ENCODE measurements around the gene UGT1A9. TPM values are rescaled to one million over a fixed set of nuclear protein-coding genes. Genes with fewer than 3 reads are reported as not detected.

Gene UGT1A9
- total RNA-seq, 1 donor from 2014 or later = not detected

DNA sequence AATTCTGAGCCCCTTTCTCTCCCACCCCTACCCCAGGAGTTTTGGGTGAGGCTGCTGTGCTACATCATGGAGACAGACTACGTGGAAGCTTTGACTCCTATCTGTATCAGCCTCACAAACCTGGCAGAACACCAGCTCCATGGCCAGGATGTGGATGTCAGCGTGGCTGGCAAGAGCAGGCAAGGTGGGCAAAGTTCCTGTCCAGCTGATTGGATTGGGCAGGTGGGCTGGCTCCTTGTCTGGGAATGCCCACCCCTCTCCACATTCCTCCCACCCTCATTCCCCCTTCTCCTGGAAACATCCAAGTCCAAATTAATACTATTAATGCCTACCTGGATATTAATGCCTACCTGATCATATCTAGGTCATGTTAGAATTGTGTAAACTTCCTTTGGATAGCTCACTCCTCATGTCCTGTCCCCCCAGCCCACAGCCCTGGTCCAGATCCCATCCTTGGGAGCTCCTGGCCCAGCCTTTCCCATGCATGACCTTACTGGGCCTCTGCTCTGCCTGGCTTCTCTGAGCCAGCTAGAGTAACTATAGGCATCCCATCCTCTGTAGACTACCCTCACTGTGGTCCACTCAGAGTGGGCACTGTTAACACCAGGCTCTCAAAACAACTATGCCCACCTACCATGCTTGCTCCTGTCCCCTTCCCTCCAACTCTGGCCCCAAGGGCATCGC, 130.6 kb downstream of the UGT1A9 start:
- intact Hi-C loops (cut with micrococcal nuclease) = no loop called here
- DNase-seq (ENCODE audit: low spot score) = no peak
- no peak overlapping the region for H3K4me3 Mint-ChIP-seq

DNA sequence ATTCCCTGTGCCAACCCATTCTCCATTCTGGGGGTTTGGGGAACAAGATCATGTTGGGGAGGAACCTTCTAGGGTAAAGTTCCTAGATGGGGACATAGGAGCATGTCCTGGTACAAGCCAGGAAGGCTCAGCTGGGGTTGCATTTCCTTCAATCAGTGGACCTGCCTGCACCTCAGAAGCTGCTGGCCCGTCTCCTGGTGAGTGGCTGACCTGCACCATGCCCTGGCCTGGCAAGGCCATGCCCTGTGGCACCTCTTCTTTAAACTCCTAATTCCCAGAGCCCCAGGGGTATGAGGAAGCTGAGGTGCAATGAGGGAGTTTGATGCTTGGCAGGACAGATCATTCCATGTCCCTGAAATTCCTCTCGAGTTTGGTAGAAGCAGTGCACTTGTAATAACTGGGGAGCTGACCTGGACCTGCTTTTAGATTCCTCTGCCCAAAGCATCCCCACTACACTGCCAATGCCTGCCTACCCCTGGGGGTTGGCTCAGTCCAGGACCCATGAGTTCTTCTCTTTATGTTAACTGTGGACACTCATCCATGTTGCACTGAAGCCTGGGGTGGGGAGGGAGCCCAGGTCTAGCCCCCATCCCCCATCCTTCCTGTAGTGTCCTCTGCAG, 131.7 kb downstream of the UGT1A9 start:
- Mint-ChIP-seq H3K4me3 (no peak overlapping the region), H3K9me3 (no peaks in the 10 kb centered on the region), H3K4me1 (ENCODE audit: low read depth) (no peaks in the 10 kb centered on the region), H3K36me3 (ENCODE audit: low read depth) (no peaks in the 10 kb centered on the region), H3K27me3 (ENCODE audit: insufficient read depth) (peaks cover 8% of the 10 kb centered on the region), H3K27ac (no peak overlapping the region)
- intact Hi-C loops (cut with micrococcal nuclease) = no loop called here
- no peak for DNase-seq (ENCODE audit: low spot score)

More for the DNA sequence above, 130.6 kb downstream of the UGT1A9 start:
- no peaks in the 10 kb centered on the region for H3K4me1 Mint-ChIP-seq (ENCODE audit: low read depth)
- peaks cover 8% of the 10 kb centered on the region for H3K27me3 Mint-ChIP-seq (ENCODE audit: insufficient read depth)
- no peaks in the 10 kb centered on the region for H3K36me3 Mint-ChIP-seq (ENCODE audit: low read depth)
- no peak overlapping the region for H3K27ac Mint-ChIP-seq
- H3K9me3 Mint-ChIP-seq = no peaks in the 10 kb centered on the region

DNA sequence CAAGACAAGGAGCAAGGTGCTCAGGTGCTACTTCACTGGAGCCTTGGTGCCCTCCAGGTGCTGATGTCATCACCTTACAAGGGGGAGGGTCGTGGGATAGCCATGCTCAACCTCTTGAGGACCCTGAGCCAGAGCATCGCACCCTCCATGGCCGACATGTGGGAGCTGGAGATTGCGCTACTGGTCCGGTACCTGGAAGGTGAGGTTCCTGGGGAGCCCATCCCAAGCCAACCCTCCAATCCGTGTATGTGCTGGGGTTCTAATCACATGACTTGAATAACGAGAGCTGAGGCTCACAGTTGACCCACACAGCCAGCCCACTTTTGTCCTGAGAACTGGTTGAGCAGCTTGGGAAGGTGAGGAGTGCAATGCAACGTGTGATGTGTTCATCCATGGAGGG, 132.3 kb downstream of the UGT1A9 start:
- Mint-ChIP-seq H3K27me3 (ENCODE audit: insufficient read depth) (peaks cover 8% of the 10 kb centered on the region), H3K4me1 (ENCODE audit: low read depth) (no peaks in the 10 kb centered on the region), H3K9me3 (no peaks in the 10 kb centered on the region), H3K36me3 (ENCODE audit: low read depth) (no peaks in the 10 kb centered on the region), H3K4me3 (no peak overlapping the region), H3K27ac (no peak overlapping the region)
- intact Hi-C loops (cut with micrococcal nuclease) = no loop called here
- no peak for DNase-seq (ENCODE audit: low spot score)

DNA sequence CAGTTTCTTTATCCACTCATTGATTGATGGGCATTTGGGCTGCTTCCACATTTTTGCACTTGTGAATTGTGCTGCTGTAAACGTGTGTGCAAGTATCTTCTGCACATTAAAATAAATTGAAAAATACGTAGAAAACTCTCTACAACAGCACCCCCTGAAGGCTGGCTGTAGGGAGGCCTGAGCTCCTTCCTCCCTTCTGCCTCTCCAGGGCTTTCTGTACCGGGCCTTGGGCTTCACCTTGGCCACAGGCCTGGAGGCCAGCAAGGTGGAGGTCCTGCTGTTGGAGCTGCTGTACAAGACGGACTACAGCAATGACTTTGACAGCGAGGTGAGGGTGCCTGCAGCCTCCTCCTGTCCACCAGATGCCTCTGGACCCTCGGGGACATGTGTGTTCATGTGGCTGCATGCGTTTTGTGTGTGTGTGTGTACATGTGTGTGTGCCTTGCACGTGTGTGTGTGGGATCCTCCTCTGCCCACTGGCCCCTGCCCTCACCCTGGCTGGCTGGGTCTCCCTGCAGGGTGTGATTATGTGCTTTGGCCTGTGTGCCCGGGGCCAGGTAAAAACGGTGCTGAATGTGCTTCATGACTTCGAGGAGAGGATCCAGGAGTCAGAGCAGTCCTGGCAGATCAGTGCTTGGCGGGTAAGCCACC, 135.6 kb downstream of the UGT1A9 start:
- H3K27ac Mint-ChIP-seq = no peak overlapping the region
- H3K9me3 Mint-ChIP-seq = no peaks in the 10 kb centered on the region
- no peaks in the 10 kb centered on the region for H3K36me3 Mint-ChIP-seq (ENCODE audit: low read depth)

DNA sequence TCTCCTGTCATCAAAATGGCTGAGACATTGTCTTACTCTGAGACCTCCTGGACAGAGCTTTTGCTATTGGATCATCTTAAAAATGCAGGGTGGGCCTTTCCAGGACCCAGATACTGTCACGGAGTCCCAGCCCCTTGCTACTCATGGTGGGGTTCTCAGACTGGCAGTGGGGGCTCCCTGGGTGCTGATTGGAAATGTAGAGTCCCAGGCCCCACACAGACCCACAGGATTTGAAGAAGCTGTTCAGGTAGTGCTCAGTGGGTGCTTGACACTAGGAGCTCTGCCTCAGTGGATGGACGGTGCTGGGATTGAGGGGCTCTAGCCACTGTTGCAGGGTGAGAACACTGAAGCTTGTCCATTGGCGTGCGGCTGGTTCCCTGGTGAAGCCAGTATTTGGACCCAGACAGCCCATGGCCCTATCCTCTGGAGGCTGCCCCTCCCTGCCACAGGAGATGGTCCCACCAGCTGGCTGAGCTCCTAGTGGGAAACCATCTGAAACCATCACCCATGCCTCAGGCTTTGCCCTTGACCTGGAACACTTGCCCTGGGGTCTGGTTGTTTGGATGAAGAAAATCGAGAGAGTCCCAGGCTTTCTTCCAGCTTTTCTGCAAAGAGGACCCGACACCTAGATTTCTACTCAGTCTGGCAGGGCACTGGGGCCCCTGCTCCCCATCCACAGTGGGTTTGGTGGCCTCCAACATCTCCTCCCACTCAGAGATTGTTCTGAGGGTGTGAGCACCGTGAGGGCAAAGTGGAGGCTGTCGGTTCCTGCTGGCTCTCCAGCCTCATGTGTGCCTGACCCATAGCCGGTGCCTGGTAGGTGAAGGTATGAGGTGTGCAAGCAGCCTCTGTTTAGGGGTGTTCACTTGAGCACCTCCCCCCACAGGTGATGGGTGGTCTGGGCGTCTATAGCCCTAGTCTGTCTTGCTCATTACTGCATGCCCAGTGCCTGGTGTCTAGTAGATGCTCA, 136.6 kb downstream of the UGT1A9 start:
- H3K4me1 Mint-ChIP-seq (ENCODE audit: low read depth) = no peaks in the 10 kb centered on the region
- DNase-seq (ENCODE audit: low spot score) = no peak
- no peaks in the 10 kb centered on the region for H3K27me3 Mint-ChIP-seq (ENCODE audit: insufficient read depth)
- H3K36me3 Mint-ChIP-seq (ENCODE audit: low read depth) = no peaks in the 10 kb centered on the region
- H3K4me3 Mint-ChIP-seq = no peak overlapping the region
- no peak overlapping the region for H3K27ac Mint-ChIP-seq
- intact Hi-C loops (cut with micrococcal nuclease) = no loop called here
- no peaks in the 10 kb centered on the region for H3K9me3 Mint-ChIP-seq

More for the DNA sequence above, 135.6 kb downstream of the UGT1A9 start:
- DNase-seq (ENCODE audit: low spot score) = no peak
- intact Hi-C loops (cut with micrococcal nuclease) = no loop called here
- Mint-ChIP-seq H3K27me3 (ENCODE audit: insufficient read depth) (peaks cover 4% of the 10 kb centered on the region), H3K4me3 (no peak overlapping the region), H3K4me1 (ENCODE audit: low read depth) (no peaks in the 10 kb centered on the region)

DNA sequence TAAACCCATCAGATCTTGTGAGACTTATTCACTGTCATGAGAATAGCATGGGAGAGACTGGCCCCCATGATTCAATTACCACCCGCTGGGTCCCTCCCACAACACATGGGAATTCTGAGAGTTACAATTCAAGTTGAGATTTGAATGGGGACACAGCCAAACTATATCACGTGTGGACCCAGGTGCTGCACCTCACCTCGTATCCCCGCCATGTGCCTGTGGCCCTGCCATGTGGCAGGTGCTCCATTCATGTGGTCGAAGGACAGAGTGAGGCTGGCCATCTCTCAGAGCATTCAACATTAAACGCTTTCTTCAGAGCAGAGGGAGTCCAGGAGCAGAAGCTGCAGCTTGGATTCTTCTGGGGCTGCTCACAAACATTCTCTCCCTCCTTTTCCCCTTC, 138.7 kb downstream of the UGT1A9 start:
- H3K9me3 Mint-ChIP-seq = no peaks in the 10 kb centered on the region
- no peak for DNase-seq (ENCODE audit: low spot score)
- intact Hi-C loops (cut with micrococcal nuclease) = no loop called here
- H3K27me3 Mint-ChIP-seq (ENCODE audit: insufficient read depth) = peaks cover 4% of the 10 kb centered on the region
- no peaks in the 10 kb centered on the region for H3K4me1 Mint-ChIP-seq (ENCODE audit: low read depth)
- H3K4me3 Mint-ChIP-seq = no peak overlapping the region
- no peaks in the 10 kb centered on the region for H3K36me3 Mint-ChIP-seq (ENCODE audit: low read depth)
- no peak overlapping the region for H3K27ac Mint-ChIP-seq

DNA sequence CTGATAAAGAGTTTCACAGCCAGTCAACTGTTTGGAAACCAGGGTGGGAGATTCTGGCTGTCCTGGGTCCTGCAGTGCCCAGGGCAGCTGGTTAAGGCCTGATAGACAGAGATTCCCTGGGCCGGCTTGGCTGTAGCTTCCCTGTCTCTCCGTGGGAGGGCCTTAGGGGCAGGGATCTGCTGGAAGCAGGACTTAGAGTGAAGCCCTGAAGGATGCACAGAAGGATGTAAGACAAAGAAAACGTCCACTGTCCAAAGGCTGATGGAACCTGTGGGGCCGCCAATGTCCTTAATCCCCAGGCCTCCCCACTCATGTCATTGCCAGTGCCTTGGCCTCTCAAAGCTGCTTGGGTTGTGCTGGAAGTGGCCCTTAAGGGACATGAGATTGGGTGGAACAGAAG, 139.4 kb downstream of the UGT1A9 start:
- no peaks in the 10 kb centered on the region for H3K36me3 Mint-ChIP-seq (ENCODE audit: low read depth)
- H3K4me1 Mint-ChIP-seq (ENCODE audit: low read depth) = no peaks in the 10 kb centered on the region
- no peak overlapping the region for H3K27ac Mint-ChIP-seq
- peaks cover 10% of the 10 kb centered on the region for H3K27me3 Mint-ChIP-seq (ENCODE audit: insufficient read depth)
- DNase-seq (ENCODE audit: low spot score) = no peak
- no peak overlapping the region for H3K4me3 Mint-ChIP-seq
- H3K9me3 Mint-ChIP-seq = no peaks in the 10 kb centered on the region
- intact Hi-C loops (cut with micrococcal nuclease) = no loop called here

DNA sequence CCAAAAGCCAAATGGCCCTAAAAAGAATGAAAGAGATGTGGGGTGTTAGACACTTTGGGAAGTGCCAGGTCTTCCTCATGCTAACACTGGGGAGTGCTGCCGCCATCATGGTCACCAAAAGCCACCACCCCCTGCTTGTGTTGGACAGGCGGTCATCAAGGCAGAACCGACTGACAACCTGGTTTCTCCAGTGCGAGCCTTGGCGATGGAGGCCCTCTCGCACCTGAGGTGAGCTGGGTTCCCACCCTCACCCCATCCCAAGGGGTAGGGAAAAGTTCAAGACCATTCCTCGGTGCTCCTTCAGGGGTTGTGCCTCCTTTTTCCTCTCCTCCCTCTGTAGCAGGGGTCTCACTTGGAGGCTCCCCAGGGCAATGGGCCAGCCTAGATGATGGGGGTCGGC, 140.0 kb downstream of the UGT1A9 start:
- no peak overlapping the region for H3K4me3 Mint-ChIP-seq
- no peak for DNase-seq (ENCODE audit: low spot score)
- peaks cover 10% of the 10 kb centered on the region for H3K27me3 Mint-ChIP-seq (ENCODE audit: insufficient read depth)
- no peak overlapping the region for H3K27ac Mint-ChIP-seq
- H3K9me3 Mint-ChIP-seq = no peaks in the 10 kb centered on the region
- H3K4me1 Mint-ChIP-seq (ENCODE audit: low read depth) = no peaks in the 10 kb centered on the region
- no peaks in the 10 kb centered on the region for H3K36me3 Mint-ChIP-seq (ENCODE audit: low read depth)
- intact Hi-C loops (cut with micrococcal nuclease) = no loop called here

DNA sequence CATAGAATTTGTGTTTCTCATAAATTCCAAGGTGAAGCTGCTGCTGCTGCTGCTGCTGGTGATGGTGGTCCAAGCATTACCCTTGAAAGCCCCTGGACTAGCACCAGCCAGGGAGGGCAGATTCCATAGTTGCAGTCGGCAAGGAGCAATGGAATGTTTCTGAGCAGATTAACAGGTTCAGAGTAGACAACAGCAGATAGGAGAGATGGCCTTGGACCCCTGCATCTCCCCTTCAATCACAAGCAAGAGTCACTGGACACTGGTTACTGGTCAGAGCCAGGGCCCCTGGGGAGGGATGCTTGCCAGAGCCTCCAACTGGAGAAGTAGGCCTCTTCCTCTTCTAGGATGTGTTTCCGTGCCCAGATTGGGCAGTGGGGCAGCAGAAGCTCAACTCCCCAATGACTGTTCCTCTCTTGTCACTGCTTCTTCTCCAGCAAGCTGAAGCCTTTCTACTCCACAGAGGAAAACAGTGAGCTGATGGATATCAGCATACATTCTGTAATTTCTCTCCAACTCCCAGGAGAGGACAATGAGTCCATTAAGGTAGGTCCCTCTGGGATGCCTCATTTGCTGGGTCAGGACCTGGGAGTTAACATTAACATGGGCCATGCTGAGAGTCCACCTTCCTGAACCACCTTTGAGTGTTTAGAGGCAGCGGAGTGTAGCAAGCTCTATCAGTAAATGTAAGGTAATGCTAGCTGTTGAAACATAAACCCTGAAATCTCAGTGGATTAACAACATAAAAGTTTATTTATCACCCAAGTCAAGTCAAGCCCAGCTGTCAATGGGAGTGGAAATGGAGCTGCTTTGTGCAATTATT, 141.7 kb downstream of the UGT1A9 start:
- peaks cover 10% of the 10 kb centered on the region for H3K27me3 Mint-ChIP-seq (ENCODE audit: insufficient read depth)
- no peak overlapping the region for H3K4me3 Mint-ChIP-seq
- no peak for DNase-seq (ENCODE audit: low spot score)
- H3K27ac Mint-ChIP-seq = no peak overlapping the region
- no peaks in the 10 kb centered on the region for H3K9me3 Mint-ChIP-seq
- intact Hi-C loops (cut with micrococcal nuclease) = no loop called here
- no peaks in the 10 kb centered on the region for H3K4me1 Mint-ChIP-seq (ENCODE audit: low read depth)
- no peaks in the 10 kb centered on the region for H3K36me3 Mint-ChIP-seq (ENCODE audit: low read depth)

DNA sequence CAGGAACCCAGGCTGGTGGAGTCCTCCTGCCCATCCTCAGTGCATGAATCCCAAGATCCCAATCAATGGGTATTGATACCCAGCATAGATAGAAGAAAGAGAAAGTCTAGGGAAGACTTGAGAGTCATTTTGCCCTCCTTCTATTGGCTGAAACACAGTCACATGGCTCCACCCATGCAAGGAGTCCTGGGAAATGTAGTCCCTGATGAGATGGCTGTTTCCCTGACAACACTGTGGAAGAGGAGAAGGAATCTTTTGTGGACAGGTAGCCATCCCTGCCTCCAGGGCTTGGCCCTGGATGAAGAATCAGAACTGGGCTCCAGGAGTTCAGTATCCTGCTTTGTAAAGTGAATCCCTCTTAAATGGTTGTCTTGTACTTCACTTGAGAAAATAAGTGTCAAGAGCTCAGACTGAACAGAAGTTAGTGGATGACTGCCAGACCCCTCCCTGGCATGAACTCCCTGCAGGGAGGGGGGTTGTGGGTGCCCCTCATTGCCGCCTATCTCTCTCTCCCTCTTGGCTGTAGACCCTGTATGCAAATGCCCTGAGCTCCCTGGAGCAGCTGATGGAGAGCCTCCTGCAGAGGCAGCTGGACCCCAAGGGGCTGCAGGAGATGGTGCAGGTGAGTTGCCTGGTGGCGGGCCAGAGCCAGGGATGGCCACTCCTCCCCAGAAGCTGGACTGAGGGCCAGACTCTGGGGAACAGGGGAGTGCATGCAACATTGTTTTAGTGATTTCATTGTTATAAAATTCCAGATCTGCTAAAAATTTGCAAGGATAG, 142.5 kb downstream of the UGT1A9 start:
- no peaks in the 10 kb centered on the region for H3K4me1 Mint-ChIP-seq (ENCODE audit: low read depth)
- intact Hi-C loops (cut with micrococcal nuclease) = no loop called here
- no peaks in the 10 kb centered on the region for H3K36me3 Mint-ChIP-seq (ENCODE audit: low read depth)
- peaks cover 10% of the 10 kb centered on the region for H3K27me3 Mint-ChIP-seq (ENCODE audit: insufficient read depth)
- no peak overlapping the region for H3K4me3 Mint-ChIP-seq
- H3K27ac Mint-ChIP-seq = no peak overlapping the region
- no peaks in the 10 kb centered on the region for H3K9me3 Mint-ChIP-seq
- no peak for DNase-seq (ENCODE audit: low spot score)

DNA sequence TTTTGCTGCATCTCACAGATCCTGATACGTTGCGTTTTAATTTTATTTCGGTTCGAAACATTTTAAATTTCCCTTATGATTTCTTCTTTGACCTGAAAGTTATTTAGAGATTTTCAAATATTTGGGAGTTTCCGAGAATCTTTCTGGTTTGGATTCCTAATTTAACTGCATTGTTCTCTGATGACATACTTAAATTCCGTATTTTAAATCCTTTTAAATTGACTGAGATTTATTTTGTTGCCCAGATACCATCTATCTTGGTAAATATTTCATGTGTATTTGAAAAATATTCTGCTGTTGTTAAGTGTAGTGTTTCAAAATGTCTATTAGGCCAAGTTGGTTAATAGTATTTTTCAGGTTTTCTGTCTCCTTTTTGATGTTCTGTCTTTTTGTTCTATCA, 144.2 kb downstream of the UGT1A9 start:
- H3K4me1 Mint-ChIP-seq (ENCODE audit: low read depth) = no peaks in the 10 kb centered on the region
- peaks cover 10% of the 10 kb centered on the region for H3K27me3 Mint-ChIP-seq (ENCODE audit: insufficient read depth)
- no peak overlapping the region for H3K27ac Mint-ChIP-seq
- intact Hi-C loops (cut with micrococcal nuclease) = no loop called here
- H3K36me3 Mint-ChIP-seq (ENCODE audit: low read depth) = no peaks in the 10 kb centered on the region
- H3K9me3 Mint-ChIP-seq = no peaks in the 10 kb centered on the region
- DNase-seq (ENCODE audit: low spot score) = no peak
- no peak overlapping the region for H3K4me3 Mint-ChIP-seq
